HepG2 (cell line): Measurements from ENCODE around the gene CAVIN2. TPM values are rescaled to one million over a fixed set of nuclear protein-coding genes. Genes with fewer than 3 reads are reported as not detected.

ENCODE experiments used
- ARHGAP35 ChIP-seq: sonication (generic); formaldehyde crosslinking; IDR thresholded peaks from 2 replicates; pipeline ENCODE4 v1.9.0; 2022; ENCODE audit warnings: mild to moderate bottlenecking, inconsistent platforms, moderate library complexity, missing genetic modification reagents, borderline replicate concordance
- DR1 ChIP-seq: sonication (generic); formaldehyde crosslinking; IDR thresholded peaks from 2 replicates; pipeline ENCODE4 v1.8.0; 2021; ENCODE audit warnings: mild to moderate bottlenecking, missing genetic modification reagents, inconsistent platforms
- EHMT2 ChIP-seq: fragments of 200-600 bp; sonication (generic); IDR thresholded peaks from 2 replicates; pipeline ENCODE4 v1.7.0; 2017; ENCODE audit warnings: antibody characterized with exemption, low read depth, low read length, borderline replicate concordance
- FLYWCH1 ChIP-seq: sonication (generic); formaldehyde crosslinking; IDR thresholded peaks from 2 replicates; pipeline ENCODE4 v1.8.1; 2023; ENCODE audit warnings: mild to moderate bottlenecking, missing genetic modification reagents
- GTF3A ChIP-seq: sonication (generic); formaldehyde crosslinking; conservative IDR thresholded peaks from 2 replicates; pipeline ENCODE4 v1.4.0; 2020; ENCODE audit warnings: mild to moderate bottlenecking, missing genetic modification reagents
- HDAC6 ChIP-seq: fragments of 200-600 bp; sonication (generic); IDR thresholded peaks from 2 replicates; pipeline ENCODE4 v1.7.0; 2017; ENCODE audit warnings: mild to moderate bottlenecking, antibody characterized with exemption, low read length, low read depth
- PHF21A ChIP-seq: sonication (generic); formaldehyde crosslinking; IDR thresholded peaks from 2 replicates; pipeline ENCODE4 v1.5.0; 2020; ENCODE audit warnings: mild to moderate bottlenecking, missing genetic modification reagents
- SP1 ChIP-seq, 2 experiments: fragments of 450-650 bp in 1 of 2; sonication (generic) in 1 of 2; formaldehyde crosslinking in 1 of 2; IDR thresholded peaks; 2 replicates each; pipeline versions ENCODE4 v1.4.0 to v1.6.1; 2016 to 2020; ENCODE audit warnings: missing genetic modification reagents in 1 of 2
- ZEB1 ChIP-seq: IDR thresholded peaks from 2 replicates; pipeline ENCODE4 v1.6.1; 2012; ENCODE audit warnings: mild to moderate bottlenecking, low read depth, inconsistent platforms; ENCODE audit not compliant: insufficient replicate concordance
- ZFP36L1 ChIP-seq: sonication (generic); formaldehyde crosslinking; IDR thresholded peaks from 2 replicates; pipeline ENCODE4 v1.8.0; 2022; ENCODE audit warnings: mild to moderate bottlenecking, missing genetic modification reagents, moderate library complexity
- ZNF350 ChIP-seq: sonication (generic); formaldehyde crosslinking; IDR thresholded peaks from 2 replicates; pipeline ENCODE4 v1.4.0; 2020; ENCODE audit warnings: mild to moderate bottlenecking, low read depth, missing genetic modification reagents, borderline replicate concordance
- ZNF563 ChIP-seq: sonication (generic); formaldehyde crosslinking; IDR thresholded peaks from 2 replicates; pipeline ENCODE4 v1.8.0; 2022; ENCODE audit warnings: mild to moderate bottlenecking, moderate library complexity, missing genetic modification reagents
- ZNF746 ChIP-seq: sonication (generic); formaldehyde crosslinking; IDR thresholded peaks from 2 replicates; pipeline ENCODE4 v1.8.0; 2022; ENCODE audit warnings: mild to moderate bottlenecking, missing genetic modification reagents
- ZNF747 ChIP-seq: sonication (generic); formaldehyde crosslinking; IDR thresholded peaks from 2 replicates; pipeline ENCODE4 v1.8.1; 2023; ENCODE audit warnings: missing genetic modification reagents, mild to moderate bottlenecking, borderline replicate concordance
- ZNF776 ChIP-seq: sonication (generic); formaldehyde crosslinking; IDR thresholded peaks from 2 replicates; pipeline ENCODE4 v1.4.0; 2020; ENCODE audit warnings: mild to moderate bottlenecking, missing genetic modification reagents
- ZNF792 ChIP-seq: IDR thresholded peaks from 2 replicates; pipeline ENCODE4 v1.6.1; 2016
- ZNF83 ChIP-seq: sonication (generic); formaldehyde crosslinking; IDR thresholded peaks from 2 replicates; pipeline ENCODE4 v1.4.0; 2020; ENCODE audit warnings: missing genetic modification reagents, mild to moderate bottlenecking, borderline replicate concordance
- polyA plus RNA-seq, 8 experiments: library from polyadenylated mRNA; depleted of rRNA in 3 of 8; stranded (reverse) in 7 of 8; unstranded in 1 of 8; fragments of >200 nt; fragmentation: Illumina TruSeq in 4 of 8; extraction: Trizol in 4 of 8; gene quantifications; 2 replicates each; pipeline versions ENCODE4 v1.2.1 to v1.2.3, GENCODE V29; 2011 to 2016; ENCODE audit warnings: low read depth in 4 of 8, missing spikeins in 1 of 8, mixed read lengths in 1 of 8; ENCODE audit not compliant: insufficient read depth in 1 of 8
- total RNA-seq, 5 experiments: library from RNA; depleted of rRNA; stranded (reverse); fragments of >200 nt; fragmentation: Illumina TruSeq; extraction: Trizol; gene quantifications; 2 replicates each; pipeline ENCODE4 v1.2.3, GENCODE V29; 2016; ENCODE audit warnings: low read depth in 1 of 5
- TF ChIP-seq, protein P1 (sequence below): sonication (generic); formaldehyde crosslinking; IDR thresholded peaks from 2 replicates; pipeline ENCODE4 v1.4.0; 2020; ENCODE audit warnings: missing genetic modification reagents
- TF ChIP-seq, protein P2 (sequence below): sonication (generic); formaldehyde crosslinking; IDR thresholded peaks from 2 replicates; pipeline ENCODE4 v1.5.1; 2020; ENCODE audit warnings: missing genetic modification reagents, mild to moderate bottlenecking, borderline replicate concordance
- TF ChIP-seq, protein P3 (sequence below): sonication (generic); formaldehyde crosslinking; IDR thresholded peaks from 2 replicates; pipeline ENCODE4 v1.4.0; 2020; ENCODE audit warnings: mild to moderate bottlenecking, missing genetic modification reagents
- TF ChIP-seq, protein P4 (sequence below): sonication (generic); formaldehyde crosslinking; IDR thresholded peaks from 2 replicates; pipeline ENCODE4 v1.4.0; 2020; ENCODE audit warnings: missing genetic modification reagents
- TF ChIP-seq, protein P5 (sequence below): sonication (generic); IDR thresholded peaks from 2 replicates; pipeline ENCODE4 v1.6.1; 2016; ENCODE audit warnings: low read depth, borderline replicate concordance

CAVIN2 gene
- total and polyA plus RNA-seq, 2 of the 13 experiments (the other 11 are each of a cell fraction or from before 2014, with no cell fraction given) = 7.6 to 38.8 TPM

DNA sequence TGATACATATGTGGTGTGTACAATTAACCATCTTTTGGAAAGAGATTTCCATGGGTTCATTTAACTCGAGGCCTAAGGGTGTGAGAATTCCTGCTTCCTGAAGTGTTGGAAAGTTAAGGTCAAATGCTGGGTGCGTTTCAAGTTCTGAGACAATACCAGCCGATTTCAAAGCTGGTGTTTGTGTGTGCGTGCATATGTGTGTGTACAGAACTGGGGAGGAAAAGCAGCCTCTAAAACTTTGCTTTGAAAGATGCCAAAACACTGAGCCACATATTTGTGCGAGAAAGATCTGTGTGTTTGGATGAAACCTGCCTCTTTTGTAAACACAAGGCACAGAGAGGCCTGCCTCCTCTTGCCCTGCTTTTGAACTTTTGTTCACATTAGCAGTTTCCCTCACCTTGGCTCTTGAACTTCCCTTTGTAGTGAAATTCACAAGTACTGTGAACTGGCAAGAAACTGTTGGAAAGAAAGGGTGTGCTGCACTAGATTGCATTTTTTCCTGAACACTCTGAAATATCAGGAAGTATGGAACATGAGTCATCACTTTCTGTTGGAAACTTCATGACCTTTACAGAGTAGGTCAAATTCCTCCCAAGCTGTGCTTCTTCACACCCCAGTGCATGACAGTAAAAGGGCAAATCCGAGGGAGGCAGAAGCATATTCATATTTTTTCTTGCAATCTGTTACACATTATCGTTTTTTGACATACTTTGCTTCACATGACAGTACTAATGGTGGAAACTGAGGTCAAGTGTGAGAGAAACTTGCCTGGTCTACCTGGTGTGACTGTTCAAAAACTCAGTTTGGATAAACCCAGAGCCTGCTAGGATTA is 20.0 kb upstream of the CAVIN2 start (continued):
- TF ChIP-seq, protein P1, sequence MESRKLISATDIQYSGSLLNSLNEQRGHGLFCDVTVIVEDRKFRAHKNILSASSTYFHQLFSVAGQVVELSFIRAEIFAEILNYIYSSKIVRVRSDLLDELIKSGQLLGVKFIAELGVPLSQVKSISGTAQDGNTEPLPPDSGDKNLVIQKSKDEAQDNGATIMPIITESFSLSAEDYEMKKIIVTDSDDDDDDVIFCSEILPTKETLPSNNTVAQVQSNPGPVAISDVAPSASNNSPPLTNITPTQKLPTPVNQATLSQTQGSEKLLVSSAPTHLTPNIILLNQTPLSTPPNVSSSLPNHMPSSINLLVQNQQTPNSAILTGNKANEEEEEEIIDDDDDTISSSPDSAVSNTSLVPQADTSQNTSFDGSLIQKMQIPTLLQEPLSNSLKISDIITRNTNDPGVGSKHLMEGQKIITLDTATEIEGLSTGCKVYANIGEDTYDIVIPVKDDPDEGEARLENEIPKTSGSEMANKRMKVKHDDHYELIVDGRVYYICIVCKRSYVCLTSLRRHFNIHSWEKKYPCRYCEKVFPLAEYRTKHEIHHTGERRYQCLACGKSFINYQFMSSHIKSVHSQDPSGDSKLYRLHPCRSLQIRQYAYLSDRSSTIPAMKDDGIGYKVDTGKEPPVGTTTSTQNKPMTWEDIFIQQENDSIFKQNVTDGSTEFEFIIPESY (CRISPR knock-in tag) = peak; percentile 79
- TF ChIP-seq ZNF792 (CRISPR knock-in tag) (no peak; the same call in 1 of the 2 replicates), FLYWCH1 (CRISPR knock-in tag) (no peak), DR1 (CRISPR knock-in tag) (no peak; the same call in 1 of the 2 replicates), ZFP36L1 (CRISPR knock-in tag) (peak; percentile 92), ZNF776 (CRISPR knock-in tag) (no peak), GTF3A (CRISPR knock-in tag) (no peak), ZNF83 (CRISPR knock-in tag) (no peak), ZNF746 (CRISPR knock-in tag) (no peak), SP1 (IDR thresholded peaks at IDR 0.05) (no peak), SP1 (CRISPR knock-in tag; IDR thresholded peaks at IDR 0.05) (no peak; the same call in 1 of the 2 replicates), ZNF350 (CRISPR knock-in tag) (peak; percentile 91), HDAC6 (no peak), ZNF747 (CRISPR knock-in tag) (peak; percentile 87), PHF21A (CRISPR knock-in tag) (peak; percentile 97), ARHGAP35 (CRISPR knock-in tag) (no peak), ZEB1 (peak; percentile 60), ZNF563 (no peak), EHMT2 (peak; percentile 73; the same call in 1 of the 2 replicates)
- TF ChIP-seq, protein P2, sequence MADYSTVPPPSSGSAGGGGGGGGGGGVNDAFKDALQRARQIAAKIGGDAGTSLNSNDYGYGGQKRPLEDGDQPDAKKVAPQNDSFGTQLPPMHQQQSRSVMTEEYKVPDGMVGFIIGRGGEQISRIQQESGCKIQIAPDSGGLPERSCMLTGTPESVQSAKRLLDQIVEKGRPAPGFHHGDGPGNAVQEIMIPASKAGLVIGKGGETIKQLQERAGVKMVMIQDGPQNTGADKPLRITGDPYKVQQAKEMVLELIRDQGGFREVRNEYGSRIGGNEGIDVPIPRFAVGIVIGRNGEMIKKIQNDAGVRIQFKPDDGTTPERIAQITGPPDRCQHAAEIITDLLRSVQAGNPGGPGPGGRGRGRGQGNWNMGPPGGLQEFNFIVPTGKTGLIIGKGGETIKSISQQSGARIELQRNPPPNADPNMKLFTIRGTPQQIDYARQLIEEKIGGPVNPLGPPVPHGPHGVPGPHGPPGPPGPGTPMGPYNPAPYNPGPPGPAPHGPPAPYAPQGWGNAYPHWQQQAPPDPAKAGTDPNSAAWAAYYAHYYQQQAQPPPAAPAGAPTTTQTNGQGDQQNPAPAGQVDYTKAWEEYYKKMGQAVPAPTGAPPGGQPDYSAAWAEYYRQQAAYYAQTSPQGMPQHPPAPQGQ (CRISPR knock-in tag) = peak; percentile 40; the same call in 1 of the 2 replicates
- TF ChIP-seq, protein P3, sequence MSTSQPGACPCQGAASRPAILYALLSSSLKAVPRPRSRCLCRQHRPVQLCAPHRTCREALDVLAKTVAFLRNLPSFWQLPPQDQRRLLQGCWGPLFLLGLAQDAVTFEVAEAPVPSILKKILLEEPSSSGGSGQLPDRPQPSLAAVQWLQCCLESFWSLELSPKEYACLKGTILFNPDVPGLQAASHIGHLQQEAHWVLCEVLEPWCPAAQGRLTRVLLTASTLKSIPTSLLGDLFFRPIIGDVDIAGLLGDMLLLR (CRISPR knock-in tag) = no peak
- TF ChIP-seq, protein P4, sequence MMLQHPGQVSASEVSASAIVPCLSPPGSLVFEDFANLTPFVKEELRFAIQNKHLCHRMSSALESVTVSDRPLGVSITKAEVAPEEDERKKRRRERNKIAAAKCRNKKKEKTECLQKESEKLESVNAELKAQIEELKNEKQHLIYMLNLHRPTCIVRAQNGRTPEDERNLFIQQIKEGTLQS (CRISPR knock-in tag) = peak; percentile 98
- TF ChIP-seq, protein P5, sequence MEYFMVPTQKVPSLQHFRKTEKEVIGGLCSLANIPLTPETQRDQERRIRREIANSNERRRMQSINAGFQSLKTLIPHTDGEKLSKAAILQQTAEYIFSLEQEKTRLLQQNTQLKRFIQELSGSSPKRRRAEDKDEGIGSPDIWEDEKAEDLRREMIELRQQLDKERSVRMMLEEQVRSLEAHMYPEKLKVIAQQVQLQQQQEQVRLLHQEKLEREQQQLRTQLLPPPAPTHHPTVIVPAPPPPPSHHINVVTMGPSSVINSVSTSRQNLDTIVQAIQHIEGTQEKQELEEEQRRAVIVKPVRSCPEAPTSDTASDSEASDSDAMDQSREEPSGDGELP = peak; percentile 53; the same call in 1 of the 2 replicates
